A673 (cell line): ENCODE results near the gene RAD50.

ENCODE experiments used
- CTCF ChIP-seq: fragments of 300-800, 200-600 bp; sonication (generic); conservative IDR thresholded peaks from 2 replicates; pipeline ENCODE4 v1.5.1; 2017; ENCODE audit warnings: low read depth, mild to moderate bottlenecking, antibody characterized with exemption, low read length, moderate library complexity, mixed read lengths
- EZH2 ChIP-seq: fragments of 200-600 bp; sonication (generic); IDR thresholded peaks from 2 replicates; pipeline ENCODE4 v1.6.1; 2017; ENCODE audit warnings: borderline replicate concordance, low read depth, mild to moderate bottlenecking, mixed read lengths, antibody characterized with exemption, low read length; ENCODE audit not compliant: poor library complexity, severe bottlenecking

DNA sequence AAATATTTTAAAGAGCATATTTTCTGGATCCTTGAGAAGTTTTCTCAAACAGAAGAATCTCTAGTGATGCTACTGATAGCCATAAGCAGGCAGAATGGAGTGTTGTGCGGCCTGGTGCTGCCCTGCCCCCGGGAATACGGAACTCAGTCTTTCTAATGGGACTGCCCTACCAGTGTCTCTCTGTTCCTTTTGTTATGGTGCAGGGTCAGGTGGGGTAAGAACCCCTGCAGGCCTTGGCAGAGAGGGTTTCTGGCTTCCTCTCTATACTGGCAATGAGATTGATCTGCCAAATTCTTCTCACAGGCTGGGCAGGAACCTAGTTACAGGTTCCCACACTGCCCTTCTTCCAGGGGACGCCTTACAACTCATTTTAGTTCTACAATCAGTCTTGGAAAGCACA lies 16.0 kb upstream of the RAD50 start:
- TF ChIP-seq CTCF = no peak
- TF ChIP-seq EZH2 = no peak
